HG02571 (cell line): ENCODE data around the gene PYDC1.
"Not testable (repeated sequence)": the region's sequence is repeated elsewhere in the genome, so short reads cannot be mapped to it uniquely, and the experiment has no call there.

Experiments
- ATAC-seq: cut with Tn5 transposase; IDR thresholded peaks from one replicate; pipeline ENCODE4 v1.9.1; 2021; ENCODE audit warnings: mild to moderate bottlenecking, moderate library complexity; ENCODE audit not compliant: unreplicated experiment

Gene PYDC1

DNA sequence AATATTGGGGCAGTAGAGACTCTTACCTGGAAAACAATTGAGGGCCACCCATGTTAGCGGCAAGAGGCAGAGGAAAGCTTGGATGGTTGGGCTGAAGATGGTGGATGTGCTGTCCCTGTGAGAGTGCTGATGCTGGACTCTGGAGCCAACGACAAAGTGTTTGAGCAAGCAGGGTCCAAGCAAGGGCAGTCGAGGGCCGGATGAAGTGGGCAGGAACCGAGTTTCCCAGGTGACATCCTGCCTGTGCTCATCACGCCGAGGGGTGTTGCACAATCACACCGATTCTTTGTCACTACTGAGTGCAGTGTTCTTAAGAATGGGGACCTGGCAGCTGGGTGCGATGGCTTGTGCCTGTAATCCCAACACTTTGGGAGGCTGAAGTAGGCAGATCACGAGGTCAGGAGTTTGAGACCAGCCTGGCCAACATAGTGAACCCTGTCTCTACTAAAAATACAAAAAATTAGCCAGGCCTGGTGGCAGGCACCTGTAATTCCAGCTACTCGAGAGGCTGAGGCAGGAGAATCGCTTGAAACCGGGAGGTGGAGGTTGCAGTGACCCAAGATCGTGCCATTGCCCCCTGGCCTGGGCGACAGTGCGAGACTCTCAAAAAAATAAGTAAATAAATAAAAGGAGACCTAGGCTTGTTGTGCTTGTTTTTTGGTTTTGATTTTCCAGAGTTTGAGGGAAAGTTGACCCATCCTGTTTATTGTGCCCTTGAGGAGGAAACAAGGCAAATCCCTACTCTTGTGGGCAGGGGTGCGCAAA lies 20.4 kb downstream of the PYDC1 start:
- ATAC-seq: no peak

- not testable (repeated sequence) for ATAC-seq
These were observed 21.1 kb downstream of the PYDC1 start for GRCh38 chr16:31195861-31196260.

GRCh38 chr16:31194898-31195297 lies 22.0 kb downstream of the PYDC1 start:
- ATAC-seq: peak; percentile 60

DNA sequence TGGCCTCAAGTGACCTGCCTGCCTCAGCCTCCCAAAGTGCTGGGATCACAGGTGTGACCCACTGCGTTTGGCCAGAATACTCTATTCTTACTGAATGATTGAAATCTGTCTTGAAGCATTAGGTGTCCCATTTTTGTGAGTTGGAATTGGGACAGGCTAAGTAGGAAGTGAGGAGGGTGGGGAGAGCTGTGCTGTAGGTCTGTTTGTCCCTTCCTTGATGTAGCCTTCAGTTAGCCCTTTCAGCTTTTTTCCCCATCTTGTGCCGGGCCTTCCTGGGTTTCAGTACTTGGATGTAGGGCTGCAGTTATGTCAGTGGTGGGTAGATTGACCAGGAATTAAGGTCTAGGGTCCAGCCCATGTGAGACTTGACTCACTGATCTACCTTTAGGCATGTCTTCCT lies 23.1 kb downstream of the PYDC1 start:
- no peak for ATAC-seq

- no peak for ATAC-seq
These were observed 23.9 kb downstream of the PYDC1 start for GRCh38 chr16:31192856-31193642.

DNA sequence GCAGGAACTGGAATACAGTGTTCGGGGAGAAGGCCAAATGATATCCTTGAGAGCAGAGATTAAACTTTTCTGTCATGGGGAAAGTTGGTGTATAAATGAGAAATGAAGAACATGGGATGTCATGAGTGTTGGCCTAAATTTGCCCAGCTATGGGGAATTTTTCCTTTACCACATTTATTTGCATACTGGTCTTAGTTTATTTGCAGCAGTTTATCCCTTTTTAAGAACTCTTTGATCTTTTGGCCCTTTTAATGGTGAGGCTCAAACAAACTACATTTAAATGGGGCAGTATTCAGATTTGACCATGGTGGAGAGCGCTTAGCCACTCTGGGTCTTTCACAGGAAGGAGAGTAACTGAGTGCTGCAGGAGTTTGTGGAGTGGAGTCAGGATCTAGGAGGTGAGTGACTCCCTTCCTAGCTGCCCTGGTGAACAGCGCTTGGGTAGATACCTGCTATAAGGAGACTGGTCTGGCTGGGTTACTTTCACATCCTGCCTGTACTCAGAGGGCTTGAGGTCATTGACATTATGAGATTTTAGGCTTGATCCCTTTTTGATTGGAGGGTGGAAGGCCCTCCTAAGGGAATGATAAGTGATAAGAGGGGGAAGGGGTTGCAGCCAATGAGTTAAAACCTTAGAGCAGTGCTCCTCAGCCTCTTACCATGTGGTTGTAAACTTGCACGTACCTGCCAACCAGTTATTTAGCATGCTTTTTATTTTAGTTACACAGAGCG lies 25.1 kb downstream of the PYDC1 start:
- no peak for ATAC-seq

DNA sequence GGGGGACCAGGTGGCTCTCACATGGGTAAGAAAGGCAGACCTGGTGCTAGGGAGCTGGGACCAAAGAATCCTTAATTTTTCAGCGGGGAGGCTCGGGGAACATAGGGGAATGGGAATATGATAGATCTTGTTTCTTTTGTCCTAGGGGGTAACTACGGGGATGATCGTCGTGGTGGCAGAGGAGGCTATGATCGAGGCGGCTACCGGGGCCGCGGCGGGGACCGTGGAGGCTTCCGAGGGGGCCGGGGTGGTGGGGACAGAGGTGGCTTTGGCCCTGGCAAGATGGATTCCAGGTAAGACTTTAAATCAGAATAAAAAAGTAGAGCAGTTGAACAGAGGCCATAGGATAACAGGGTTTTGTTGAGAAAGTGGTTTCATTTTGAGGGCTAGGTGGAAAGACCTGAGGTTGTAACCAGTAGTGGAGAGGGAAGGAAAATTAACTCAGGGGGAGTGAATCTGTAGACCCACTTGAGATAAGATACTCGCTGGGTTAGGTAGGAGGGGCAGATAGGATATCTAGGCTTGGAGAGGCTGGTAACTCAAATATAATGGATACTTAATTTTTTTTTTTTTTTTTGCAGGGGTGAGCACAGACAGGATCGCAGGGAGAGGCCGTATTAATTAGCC lies 26.0 kb downstream of the PYDC1 start:
- ATAC-seq: no peak

- ATAC-seq: no peak
These were observed 26.9 kb downstream of the PYDC1 start for GRCh38 chr16:31190061-31190460.

DNA sequence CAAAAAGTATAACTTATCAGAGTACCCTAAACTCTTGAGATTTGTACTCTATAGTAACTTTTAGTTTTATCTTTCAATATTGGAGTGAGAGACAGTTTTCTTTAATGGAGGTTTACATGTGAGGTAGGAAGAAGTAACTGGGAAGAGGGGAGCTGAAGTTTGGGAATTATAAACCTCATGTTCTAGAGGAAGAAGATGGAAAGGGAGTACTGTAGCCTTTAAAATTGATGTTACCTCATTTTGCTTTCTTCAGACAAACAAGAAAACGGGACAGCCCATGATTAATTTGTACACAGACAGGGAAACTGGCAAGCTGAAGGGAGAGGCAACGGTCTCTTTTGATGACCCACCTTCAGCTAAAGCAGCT lies 27.5 kb downstream of the PYDC1 start:
- ATAC-seq: no peak

GRCh38 chr16:31188450-31189411 lies 28.2 kb downstream of the PYDC1 start:
- no peak for ATAC-seq

- ATAC-seq: no peak
These were observed 29.1 kb downstream of the PYDC1 start for GRCh38 chr16:31187808-31188189.

DNA sequence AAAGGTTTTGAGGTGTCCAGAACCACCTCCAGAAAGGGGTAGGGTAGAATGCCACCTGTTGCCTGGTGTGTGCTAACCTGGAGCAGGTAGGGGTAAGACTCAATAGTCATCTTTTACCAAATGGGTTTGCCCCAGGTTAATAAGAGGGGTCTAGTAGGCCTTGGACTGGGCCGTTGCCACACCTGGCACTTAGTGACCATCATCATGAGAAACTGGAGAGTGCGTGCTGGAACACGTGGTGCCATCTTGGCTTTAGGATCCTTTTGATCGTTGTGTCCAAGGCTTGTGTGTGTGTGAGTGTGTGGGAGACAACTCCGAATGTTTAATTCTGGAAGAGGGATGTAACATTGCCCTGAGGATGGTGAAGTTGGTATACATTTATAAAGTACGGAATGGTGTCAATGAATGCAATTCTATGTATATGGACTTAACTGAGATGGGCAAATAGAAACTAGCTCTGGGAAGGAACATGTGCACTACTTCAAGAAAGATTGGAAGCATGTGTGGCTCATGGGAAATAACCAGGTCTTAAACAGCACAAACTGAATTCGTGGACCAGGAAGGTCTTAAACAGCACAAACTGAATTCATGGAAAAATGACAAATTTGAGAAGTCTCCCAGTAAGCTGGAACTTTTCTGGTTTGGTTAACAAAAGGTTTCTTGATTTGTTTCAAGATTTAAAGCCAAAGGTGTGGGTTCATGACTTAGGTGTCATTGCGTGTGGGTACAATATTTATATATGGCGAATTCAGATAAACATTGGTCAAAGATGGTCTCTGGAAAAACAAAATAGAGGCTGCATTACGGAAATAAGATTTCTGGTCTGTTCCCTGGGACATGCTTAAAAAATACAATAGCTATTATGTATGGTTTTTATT lies 29.8 kb downstream of the PYDC1 start:
- ATAC-seq: no peak

DNA sequence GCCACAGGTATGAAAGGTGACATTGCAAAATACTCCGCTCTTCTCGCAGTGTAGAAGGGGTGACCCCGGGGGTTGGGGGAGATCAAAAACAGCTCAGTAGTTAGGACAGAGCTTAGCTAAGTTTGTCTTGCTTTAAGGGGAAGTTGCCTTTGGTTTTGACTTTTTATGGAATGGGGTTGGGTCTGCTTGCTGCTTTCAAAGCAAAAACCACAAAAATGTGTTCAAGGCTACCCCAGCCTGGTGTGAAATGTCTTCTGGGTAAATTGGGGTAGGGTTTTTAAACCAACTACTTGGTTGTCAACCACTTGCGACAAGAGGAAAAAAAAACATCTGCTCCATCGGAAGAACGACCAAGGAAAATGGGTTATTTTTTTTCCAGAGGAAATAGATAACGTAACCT lies 30.8 kb downstream of the PYDC1 start:
- no peak for ATAC-seq

DNA sequence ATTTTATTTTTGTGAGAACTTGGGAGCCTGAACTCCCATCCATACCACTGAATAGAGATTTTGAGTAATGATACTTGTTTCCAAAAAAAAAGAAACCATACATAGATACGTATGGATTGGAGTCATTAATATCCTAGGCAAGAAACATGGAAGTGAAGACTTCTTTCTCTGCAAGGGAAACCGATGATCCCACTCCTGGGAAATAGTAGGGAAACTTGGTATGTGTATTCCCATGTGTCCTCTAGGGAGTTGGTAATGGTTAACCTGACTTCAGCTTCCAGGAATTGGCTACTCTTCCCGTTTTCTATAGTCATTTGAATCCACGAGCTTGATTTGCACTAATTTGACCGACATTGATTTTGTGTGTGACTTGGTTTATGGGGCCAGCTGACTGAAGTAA lies 31.6 kb downstream of the PYDC1 start:
- no peak for ATAC-seq

- no peak for ATAC-seq
These were observed 32.0 kb downstream of the PYDC1 start for GRCh38 chr16:31184888-31185287.

DNA sequence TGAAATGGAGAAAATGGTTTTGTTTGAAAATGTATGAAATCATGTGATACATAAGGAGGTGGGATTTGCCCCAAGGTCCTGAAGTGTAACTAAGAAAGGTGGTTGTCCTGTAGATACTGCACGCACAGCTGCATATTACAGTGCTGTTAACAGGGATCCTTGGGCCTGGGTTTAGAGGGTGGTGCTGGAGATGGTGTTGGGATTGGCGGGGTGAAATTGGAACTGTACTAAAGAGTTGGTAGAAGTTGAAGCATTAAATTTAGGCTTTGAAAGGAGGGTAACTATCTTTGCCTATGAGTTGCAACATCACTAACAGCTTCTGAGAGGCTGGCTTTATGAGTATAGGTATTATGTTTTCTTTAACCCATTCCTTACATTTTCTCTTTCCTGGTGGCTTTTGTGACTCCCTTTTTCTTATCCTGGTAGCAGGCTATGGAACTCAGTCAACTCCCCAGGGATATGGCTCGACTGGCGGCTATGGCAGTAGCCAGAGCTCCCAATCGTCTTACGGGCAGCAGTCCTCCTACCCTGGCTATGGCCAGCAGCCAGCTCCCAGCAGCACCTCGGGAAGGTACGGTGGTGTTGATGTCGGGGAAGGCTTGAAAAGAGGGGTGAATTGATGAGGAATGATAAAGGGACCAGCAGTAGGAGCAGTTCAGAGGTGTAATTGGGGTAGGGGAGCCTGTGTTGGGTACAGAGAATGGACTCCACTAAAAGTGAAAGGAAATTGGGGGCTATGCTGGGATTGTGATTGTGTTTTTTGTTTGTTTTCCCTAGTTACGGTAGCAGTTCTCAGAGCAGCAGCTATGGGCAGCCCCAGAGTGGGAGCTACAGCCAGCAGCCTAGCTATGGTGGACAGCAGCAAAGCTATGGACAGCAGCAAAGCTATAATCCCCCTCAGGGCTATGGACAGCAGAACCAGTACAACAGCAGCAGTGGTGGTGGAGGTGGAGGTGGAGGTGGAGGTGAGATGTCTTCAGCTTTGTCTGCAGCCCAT lies 33.2 kb downstream of the PYDC1 start:
- no peak for ATAC-seq

- ATAC-seq: no peak
These were observed 34.5 kb downstream of the PYDC1 start for GRCh38 chr16:31182391-31182790.
